HG03139 (cell line): ENCODE data around the gene CHRNB2.

Source experiments
- ATAC-seq: cut with Tn5 transposase; IDR thresholded peaks from one replicate; pipeline ENCODE4 v1.9.1; 2021; ENCODE audit not compliant: unreplicated experiment

Gene CHRNB2

DNA sequence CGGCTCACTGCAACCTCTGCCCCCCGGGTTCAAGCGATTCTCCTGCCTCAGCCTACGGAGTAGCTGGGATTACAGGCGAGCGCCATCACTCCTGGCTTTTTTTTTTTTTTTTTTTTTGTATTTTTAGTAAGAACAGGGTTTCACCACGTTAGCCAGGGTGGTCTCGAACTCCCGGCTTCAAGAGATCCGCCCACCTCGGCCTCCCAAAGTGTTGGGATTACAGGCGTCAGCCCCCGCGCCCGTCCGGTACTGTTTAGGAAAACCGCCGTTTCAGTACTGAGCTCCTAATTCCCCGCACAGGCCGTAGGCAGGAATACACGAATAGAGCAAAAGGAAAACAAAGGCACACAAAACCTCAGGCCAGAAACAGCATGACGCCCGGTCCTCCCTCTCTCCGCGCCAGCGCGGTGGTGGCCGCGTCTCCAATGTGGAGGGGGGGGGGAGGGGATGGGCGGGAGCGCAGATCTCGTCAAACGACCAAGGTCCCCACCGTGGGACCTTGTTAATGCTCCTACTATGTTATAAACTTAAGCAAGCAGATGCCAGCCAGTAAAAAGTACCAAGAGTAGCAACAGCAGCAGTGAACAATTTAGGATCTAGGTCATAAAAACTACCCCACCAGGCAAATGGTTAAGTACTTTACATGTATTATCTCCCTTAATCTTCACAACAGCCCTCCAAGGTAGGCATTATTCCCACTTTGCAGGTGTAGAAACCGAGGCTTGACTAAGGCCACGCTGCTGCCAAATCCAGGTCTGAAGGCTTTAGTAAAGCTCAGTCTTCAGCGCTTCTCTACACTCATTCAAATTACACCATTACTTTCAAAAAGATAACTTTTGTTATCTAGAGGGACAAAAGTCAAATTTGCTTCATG, 41.1 kb downstream of the CHRNB2 start:
- ATAC-seq: no peak

DNA sequence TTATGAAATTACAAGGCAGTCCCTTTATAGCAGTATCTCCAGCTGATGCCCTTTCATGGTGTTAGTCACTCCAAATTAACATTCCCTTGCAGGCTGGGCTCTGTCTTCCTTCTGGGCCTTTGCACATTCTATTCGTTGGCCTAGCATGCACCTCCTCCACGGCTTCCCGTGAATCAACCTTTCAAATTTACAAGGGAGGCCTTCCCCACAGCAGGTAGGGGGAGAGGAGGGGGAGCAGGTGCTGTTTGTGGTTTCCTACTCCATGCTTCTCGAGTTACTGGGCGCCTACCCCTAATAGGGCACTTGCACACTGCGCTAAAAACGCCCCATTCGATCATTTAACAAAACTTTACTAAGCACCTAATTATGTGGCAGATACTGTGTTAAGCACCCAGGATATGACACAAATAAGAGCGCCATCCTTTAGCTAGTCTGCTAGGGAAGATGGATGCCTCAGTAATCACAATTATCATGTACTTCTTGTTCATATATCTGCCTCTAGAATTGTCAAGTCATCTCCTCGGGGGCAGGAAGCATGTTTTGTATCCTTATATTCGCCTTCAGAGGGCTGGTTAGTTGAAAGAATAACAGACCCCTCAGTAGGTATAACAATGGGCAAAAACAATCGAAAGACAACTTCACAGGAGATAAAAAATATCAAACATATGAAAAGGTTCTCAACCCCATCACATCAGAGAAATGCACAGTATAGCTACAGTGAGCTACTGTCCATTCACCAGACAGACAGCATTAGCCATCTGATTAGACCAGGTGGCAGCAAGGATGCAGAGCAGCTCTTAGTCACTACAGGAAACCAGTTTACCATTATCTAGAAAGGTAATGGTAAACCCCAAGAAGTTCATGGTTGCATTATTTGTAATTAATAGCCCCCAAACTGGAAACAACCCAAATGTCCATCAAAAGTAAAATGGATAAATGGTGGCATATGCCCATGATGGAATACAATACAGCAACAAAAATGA, 42.1 kb downstream of the CHRNB2 start:
- no peak for ATAC-seq

DNA sequence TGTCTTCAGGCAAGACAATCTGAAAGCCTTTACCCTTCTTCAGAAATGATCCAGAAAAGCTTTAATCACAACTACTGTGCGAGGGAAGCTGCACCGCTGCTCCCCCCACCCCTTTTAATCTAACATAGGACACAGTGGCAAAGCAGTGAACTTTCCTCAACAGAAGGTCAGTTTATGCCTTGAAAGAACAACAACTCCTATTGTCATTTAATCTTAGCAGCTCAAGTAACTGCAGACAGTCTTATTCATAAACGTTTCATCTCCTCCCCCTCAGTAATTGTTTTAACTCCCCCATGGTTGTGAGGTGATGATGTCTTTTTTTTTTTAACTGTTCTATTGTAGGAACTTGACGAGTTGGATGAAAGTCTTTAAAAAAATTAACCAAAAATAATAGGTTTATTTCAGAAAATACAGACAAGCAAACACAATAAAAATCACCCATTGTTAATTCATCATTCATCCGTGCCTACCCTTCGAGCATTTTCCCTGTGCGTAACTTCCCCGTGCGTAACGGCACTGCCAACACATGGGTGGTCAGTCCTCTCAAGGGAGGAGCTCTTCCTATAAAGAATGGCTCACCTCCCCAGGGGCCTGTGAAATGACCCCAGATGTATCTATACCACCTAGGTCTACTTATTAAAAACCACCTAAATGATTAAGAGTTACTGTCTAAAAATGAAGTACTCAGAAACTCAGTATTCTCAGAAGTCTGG, 43.7 kb downstream of the CHRNB2 start:
- no peak for ATAC-seq

DNA sequence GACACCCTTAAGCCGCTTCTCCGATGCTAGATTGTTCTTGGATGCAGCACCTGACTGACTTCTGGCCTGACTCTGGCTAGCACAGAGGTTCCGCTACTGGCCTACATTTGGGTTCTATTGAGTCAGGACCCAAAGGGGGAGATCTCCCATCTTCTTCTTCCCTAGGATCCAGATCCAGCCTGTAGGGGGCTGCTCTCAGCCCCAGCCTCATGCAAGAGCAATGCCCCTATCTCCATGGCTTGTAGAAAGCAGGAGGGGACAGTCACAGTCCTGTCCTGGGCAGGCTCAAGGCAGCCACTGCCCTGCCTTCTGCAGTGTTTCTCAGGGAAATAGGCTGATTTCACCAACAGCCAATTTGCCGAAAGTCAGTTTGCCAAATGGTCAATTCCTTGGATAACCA, 46.7 kb downstream of the CHRNB2 start:
- no peak for ATAC-seq

DNA sequence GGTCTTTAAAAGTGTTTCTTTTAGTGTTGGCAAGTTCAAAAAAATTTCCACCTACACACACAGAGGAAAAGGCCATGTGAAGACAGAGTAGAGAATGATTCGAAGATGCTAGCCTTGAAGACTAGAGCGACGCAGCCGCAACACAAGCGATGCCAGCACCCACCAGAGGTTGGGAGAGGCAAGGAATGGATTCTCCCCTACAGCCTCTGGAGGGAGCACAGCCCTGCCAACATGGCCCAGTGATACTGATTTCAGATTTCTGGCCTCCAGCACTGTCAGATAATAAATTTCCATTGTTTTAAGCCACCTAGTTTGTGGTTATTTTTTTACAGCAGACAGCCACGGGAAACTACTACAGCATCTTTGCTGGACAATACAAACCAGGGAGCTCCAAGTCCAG, 47.3 kb downstream of the CHRNB2 start:
- ATAC-seq: no peak

DNA sequence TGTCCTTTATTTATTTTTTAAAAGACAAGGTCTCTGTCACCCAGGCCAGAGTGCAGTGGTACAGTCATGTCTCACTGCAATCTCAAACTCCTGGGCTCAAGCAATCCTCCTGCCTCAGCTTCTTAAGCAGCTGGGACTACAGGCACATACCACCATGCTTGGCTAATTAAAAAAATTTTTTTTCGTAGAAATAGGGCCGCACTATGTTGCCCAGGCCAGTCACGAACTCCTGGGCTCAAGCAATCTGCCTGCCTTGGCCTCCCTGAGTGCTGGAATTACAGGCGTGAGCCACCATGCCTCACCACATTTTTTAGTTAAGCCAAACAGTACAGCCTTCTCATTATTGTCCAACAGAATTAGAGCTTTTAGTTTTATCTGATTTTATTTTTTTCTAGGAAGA, 47.8 kb downstream of the CHRNB2 start:
- no peak for ATAC-seq

DNA sequence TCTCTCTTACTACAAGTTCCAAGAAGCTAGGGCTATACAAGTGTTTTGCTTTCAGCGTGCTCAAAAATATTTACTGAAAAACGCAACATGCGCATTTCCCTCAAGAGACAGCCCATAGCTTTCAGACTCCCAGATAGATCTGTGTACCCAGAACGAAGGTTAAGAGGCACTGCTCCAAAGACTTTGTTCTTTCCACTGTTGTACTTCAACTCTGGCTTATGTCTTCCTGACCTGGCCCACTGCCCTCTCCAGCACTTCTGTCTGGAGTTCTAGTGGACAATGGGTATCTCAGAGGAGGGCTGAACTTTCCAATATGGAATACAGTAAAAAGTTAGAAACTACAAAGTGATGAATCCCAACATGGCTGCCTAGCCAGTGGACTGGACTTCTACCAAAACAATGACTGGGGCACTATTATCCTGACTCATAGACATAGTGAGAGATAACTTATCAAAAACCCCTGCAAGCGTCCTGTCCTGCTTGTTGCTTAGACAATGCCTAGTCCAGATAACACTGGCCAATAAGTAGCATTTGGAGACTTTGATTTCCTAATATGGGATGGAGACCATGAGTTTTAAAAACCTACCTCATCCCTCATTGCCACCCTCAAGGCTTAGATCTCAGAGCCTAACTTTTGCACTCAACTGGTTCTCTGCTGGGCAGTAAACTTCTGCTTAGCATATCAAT, 49.2 kb downstream of the CHRNB2 start:
- ATAC-seq: no peak

DNA sequence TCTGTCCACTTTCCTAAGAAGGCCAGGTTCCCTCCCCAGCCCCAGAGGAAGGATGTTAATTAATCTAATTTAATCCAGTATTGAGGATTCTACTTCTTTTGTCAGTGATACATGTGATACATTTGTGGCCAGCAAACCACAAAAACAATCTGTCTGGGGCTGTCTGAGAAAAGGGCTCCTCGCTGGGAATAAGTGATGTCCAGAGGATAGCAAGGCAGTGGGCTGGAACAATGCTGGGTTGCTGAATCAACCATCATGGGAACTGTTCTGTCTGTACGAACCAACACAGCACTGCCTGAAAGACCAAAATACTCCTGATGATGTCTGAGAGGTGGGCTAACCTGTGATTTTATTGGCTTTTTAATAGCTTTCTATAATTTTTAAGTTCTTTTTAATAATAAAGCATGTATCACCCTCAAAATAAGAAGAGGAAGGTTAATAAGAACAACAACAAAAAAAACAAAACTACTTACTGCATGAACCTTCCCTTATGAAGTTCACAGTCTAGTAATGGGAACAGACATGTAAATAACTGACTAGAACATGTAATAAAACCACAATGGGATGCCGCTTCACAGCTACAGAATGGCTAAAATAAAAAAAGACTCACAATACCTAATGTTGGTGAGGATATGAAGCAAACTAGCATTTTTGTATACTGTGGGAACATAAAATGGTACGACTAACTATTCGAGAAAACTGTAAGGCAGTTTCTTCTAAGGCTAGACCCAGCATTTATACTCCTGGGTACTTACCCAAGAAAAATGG, 51.8 kb downstream of the CHRNB2 start:
- ATAC-seq: no peak

DNA sequence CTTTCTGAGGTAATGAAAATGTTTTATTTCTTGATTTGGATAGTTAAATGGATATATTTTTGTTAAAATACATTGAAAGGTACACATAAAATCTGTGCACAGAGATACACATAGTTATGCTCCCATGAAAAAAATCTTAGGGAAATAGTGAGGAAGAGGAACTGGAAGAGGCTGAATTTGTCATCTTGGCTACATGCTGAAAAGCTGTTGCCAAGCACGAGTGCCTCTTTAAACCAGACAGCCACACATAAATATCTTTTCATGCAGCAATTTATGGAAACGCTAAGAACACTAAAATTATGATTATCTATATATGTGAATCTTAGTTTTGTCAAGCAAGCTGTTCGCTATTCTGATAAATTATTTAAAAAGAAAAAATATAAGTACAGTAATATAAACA, 53.2 kb downstream of the CHRNB2 start:
- ATAC-seq: no peak

DNA sequence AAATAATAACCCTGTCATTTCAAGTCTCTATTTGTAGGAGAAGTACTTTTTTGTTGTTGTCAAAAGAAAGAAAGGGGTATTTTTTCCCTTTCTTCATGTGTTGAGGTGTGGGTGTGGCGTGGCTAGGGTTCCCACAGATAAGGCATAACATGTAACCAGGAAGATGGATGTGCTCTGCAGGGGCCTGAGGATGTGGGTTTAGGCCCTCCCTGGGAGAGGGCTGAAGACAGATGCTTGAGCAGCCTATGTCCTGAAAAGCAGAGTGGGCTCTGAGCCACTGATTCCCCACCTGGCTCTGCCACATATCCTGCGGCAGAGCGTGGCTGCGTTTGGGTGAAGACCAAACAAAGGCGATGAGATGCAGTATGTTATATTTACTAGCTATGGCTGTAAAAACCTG, 54.3 kb downstream of the CHRNB2 start:
- ATAC-seq: no peak

DNA sequence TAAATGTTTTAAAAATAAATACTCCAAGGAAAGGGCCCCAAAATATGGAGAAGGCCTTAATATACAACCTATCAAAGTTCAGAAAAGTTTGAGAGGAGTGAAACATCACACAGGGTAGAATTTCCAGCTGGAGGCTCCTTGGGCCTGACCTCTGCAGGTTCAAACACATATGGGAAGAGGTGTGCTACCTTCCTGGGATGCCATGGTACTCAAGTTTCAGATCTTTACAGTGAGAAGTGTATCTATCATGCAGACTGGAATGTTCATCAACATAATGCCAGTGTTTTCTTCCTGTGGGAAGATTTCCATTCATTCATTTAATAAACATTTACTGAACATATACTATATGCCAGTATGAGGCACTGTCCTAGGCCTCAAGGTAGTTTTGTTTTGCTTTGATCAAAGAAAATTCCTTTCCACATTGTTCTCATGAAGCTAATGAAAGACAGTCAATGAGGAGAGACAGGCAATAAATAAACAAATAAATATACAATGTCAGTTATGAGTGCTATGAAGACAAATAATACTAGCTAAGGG, 55.0 kb downstream of the CHRNB2 start:
- ATAC-seq: no peak

DNA sequence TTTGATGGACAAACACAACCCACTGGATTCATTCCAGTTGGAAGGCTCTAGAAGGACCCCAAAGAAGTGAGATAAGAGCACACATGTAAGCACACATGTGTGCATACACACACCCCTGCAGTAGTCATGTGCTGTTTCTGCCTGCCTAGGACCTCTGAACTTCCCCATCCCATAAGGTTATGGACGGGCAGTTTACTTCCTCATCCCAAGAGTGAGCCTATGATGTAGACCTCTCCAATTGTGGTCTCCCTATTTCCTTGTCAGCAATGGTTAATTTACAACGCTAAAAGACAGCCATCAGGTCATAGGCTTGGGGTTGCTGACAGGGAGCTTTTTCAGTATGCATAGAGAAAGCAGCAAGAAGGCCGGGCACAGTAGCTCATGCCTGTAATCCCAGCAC, 55.8 kb downstream of the CHRNB2 start:
- ATAC-seq: no peak

DNA sequence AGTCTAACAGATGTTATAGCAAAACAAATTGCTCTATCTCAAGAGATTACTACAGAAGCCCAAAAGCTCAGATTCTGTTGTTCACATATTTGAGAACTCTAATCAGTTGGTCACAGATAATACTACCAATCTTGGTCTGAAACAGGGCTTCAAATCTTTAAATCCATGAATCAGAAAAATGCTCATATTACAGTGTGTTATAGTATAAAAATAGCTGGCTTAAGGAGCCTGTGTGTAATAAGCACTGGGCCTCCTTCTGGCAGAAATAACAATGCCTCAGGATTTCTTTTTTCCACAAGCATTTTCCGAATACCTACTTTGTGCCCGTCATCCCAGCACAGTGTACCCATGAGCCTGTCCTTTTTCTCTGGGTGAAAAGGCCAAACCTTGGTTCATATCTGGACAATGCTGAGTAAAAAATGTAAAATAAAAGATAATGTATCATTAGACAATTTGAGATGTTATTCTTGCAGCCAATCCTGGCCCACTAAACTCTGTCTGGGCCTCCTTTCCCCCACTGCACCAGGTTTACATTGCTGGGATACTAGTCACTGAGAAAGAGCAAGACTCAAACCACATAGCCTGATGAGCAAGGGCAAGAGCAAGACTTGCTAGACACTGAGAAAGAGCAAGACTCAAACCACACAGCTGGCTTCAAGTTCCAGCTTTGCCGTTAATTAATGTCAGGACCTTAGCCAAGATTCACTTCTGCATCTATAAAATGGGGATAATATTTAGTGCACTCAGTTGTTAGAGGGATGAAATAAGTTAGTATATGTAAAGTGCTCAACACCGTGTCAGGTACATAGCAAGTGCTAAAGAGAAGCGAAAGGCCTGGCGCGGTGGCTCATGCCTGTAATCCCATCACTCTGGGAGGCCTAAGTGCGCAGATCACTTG, 57.4 kb downstream of the CHRNB2 start:
- no peak for ATAC-seq

DNA sequence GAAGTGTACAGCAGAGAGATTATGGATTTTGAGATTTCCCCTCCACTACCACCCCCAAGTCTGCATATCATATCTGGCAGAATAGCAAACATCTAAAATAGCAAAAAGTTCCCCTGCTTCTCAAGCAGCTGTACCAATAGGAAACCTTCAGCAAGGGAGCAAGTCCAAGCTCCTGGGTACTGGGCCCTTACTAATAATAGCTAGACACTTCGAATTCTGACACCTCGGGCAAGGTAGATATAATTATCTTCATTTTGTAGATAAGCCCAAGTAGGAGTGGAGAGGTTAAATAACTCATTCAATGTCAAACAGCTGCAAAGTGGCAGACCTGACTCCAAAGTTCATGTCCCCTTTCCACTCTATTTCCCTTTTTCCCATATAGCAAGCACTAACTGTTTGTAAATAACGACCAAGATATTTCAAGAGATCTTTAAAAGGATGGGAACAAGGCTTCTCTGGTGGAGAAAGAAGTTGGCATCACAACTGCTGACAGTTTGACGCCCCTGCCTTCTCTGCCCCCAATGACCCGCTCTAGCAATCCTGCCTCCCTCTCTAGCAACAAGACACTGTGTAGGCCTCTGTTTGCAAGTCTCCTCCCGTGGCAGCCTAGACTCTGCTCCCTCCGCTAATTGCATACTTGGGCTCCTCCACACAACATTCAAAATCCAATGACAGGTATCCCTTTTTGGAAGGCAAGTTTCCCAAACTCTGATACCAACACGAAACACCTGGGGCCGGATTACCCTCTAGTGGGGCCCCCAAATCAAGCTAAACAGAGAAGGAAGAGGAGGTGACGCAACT, 59.1 kb downstream of the CHRNB2 start:
- ATAC-seq: no peak

DNA sequence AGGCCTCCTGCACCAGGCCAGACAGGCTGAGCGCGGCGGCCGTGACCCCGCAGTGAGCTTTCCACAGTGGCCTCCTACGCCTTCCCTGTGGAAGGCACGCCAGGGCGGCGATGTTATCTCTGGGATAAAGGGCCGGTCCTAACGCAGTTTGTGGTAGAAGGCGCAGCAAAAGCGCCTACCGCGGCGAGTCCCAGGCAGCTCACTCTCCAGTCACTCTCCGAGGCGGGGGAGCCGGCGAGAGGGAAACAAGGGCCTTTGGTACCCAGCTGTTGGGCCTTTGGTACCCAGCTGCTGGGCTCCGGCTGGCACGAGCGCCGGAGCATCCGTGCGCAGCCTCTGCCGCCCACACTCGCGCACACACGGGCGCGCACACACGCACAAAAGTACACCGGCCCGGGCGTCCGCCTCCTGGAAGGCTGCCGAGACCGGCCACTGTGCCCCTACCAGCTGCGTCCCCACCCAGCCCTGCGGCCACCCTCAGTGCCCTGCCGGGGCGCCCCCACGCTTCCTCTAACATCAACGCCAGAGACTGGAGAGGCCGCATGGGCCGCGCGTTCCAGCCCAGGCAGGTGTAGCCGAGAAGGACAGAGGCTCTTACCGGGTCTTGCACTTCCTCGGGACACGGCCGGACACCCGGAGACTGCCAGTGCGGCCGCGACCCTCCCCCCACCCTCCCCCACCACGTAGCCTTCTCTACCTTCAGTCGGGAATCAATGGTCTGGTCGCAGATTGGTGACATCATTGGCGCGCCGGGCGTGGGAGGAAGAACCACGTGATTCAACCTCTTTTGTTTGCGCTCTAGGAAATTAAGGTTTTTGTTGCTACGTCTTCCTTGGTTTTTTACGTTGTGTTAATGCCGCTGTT, 59.9 kb downstream of the CHRNB2 start:
- ATAC-seq: no peak

DNA sequence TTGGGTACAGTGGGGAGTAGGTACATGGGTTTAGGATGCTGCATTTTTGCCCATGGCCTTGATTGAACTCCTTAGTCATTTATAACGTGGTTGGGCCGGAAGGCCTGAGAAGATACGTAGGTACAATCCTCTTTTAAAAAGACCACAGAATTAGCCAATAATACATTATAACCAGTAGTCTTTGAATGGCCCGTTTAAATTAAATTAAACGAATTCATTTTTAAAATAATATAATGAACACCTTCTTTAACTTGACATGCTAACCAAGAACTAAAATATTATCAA, 60.5 kb downstream of the CHRNB2 start:
- no peak for ATAC-seq

DNA sequence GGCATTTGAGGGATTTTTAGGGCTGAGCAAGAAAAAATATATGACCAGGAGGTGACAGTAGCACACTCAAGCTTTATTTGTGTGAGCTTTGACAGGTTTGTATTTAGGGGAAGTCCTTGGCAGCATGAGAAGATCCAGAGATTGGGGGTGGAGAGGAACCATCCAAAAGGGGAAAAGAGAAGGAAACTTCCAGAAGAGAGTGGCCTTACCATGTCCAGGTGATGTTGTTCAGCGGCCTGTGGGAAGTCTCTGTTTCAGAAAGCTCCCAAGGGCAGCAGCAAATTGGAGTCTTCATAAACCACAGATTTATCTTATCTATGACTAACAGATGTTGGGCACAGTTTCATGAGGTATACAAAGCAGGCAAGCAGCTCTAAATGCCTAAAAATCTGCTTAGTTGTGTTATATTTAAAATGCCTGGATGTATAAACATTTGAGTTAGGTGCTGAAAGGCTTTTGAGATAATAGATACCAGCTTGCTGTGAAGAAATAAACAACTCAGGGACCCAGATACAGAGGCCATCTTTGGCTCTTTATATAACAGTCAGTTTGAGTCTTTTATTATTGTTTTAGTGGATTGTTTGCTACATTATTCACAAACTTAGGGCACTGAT, 61.6 kb downstream of the CHRNB2 start:
- ATAC-seq: no peak
